Adipocyte (in vitro differentiated cells): ENCODE data around the gene DIO1.

Source experiments
- DNase-seq: peaks from one replicate; pipeline ENCODE4 v3.0.0-alpha.2; 2015; ENCODE audit warnings: low read depth
- H3K27me3 ChIP-seq: replicated peaks from 2 replicates; pipeline ENCODE4 v1.7.0; 2013; ENCODE audit warnings: mild to moderate bottlenecking, low read length, moderate library complexity; ENCODE audit not compliant: control insufficient read depth, insufficient read depth
- H3K36me3 ChIP-seq: 2 replicates; pipeline ENCODE4 v1.7.0; 2013; ENCODE audit warnings: low read length, mild to moderate bottlenecking, moderate library complexity; ENCODE audit not compliant: control insufficient read depth, insufficient read depth, severe bottlenecking
- H3K4me1 ChIP-seq: 2 replicates; pipeline ENCODE4 v1.7.0; 2013; ENCODE audit warnings: mild to moderate bottlenecking, low read length, moderate library complexity; ENCODE audit not compliant: control insufficient read depth, insufficient read depth
- H3K4me3 ChIP-seq: 2 replicates; pipeline ENCODE4 v1.7.0; 2013; ENCODE audit warnings: mild to moderate bottlenecking, low read length, moderate library complexity
- H3K9ac ChIP-seq: 2 replicates; pipeline ENCODE4 v1.7.0; 2013; ENCODE audit warnings: mild to moderate bottlenecking, low read length, moderate library complexity
- H3K9me3 ChIP-seq: 2 replicates; pipeline ENCODE4 v1.7.0; 2013; ENCODE audit warnings: mild to moderate bottlenecking, low read length, moderate library complexity; ENCODE audit not compliant: control insufficient read depth

The DIO1 gene

GRCh38 chr1:53927376-53927881 lies 33.4 kb downstream of the DIO1 start:
- no peak for DNase-seq
- H3K36me3 ChIP-seq = peaks cover 41% of the 10 kb centered on the region
- H3K9ac ChIP-seq = no peak overlapping the region
- H3K4me1 ChIP-seq = no peaks in the 10 kb centered on the region
- H3K4me3 ChIP-seq = no peak overlapping the region
- peaks cover 12% of the 10 kb centered on the region for H3K9me3 ChIP-seq
- H3K27me3 ChIP-seq = no peaks in the 10 kb centered on the region

- Histone ChIP-seq H3K36me3 (peaks cover 27% of the 10 kb centered on the region), H3K9me3 (peaks cover 23% of the 10 kb centered on the region), H3K4me1 (no peaks in the 10 kb centered on the region), H3K27me3 (no peaks in the 10 kb centered on the region), H3K9ac (no peak overlapping the region), H3K4me3 (no peak overlapping the region)
- DNase-seq = peak; percentile 71
Measured at GRCh38 chr1:53929246-53929960, 35.4 kb downstream of the DIO1 start.

GRCh38 chr1:53930932-53931331 lies 36.9 kb downstream of the DIO1 start:
- no peak for DNase-seq
- no peaks in the 10 kb centered on the region for H3K4me1 ChIP-seq
- H3K4me3 ChIP-seq = no peak overlapping the region
- peaks cover 31% of the 10 kb centered on the region for H3K9me3 ChIP-seq
- peaks cover 32% of the 10 kb centered on the region for H3K36me3 ChIP-seq
- no peaks in the 10 kb centered on the region for H3K27me3 ChIP-seq
- no peak overlapping the region for H3K9ac ChIP-seq

GRCh38 chr1:53931523-53931922 lies 37.5 kb downstream of the DIO1 start:
- no peaks in the 10 kb centered on the region for H3K27me3 ChIP-seq
- H3K4me3 ChIP-seq = no peak overlapping the region
- H3K4me1 ChIP-seq = no peaks in the 10 kb centered on the region
- no peak overlapping the region for H3K9ac ChIP-seq
- H3K9me3 ChIP-seq = peaks cover 31% of the 10 kb centered on the region
- peaks cover 32% of the 10 kb centered on the region for H3K36me3 ChIP-seq
- no peak for DNase-seq

- DNase-seq = no peak
- Histone ChIP-seq H3K9me3 (peaks cover 31% of the 10 kb centered on the region), H3K9ac (no peak overlapping the region), H3K36me3 (peaks cover 8% of the 10 kb centered on the region), H3K4me3 (no peak overlapping the region), H3K4me1 (peaks cover 9% of the 10 kb centered on the region), H3K27me3 (no peaks in the 10 kb centered on the region)
Measured at GRCh38 chr1:53934170-53934765, 40.3 kb downstream of the DIO1 start.

GRCh38 chr1:53936430-53936829 lies 42.4 kb downstream of the DIO1 start:
- Histone ChIP-seq H3K4me1 (peaks cover 9% of the 10 kb centered on the region), H3K9me3 (peaks cover 28% of the 10 kb centered on the region), H3K27me3 (no peaks in the 10 kb centered on the region), H3K36me3 (peaks cover 5% of the 10 kb centered on the region), H3K4me3 (no peak overlapping the region), H3K9ac (no peak overlapping the region)
- DNase-seq = no peak

GRCh38 chr1:53938136-53938830 lies 44.3 kb downstream of the DIO1 start:
- peaks cover 14% of the 10 kb centered on the region for H3K9me3 ChIP-seq
- no peak for DNase-seq
- H3K9ac ChIP-seq = no peak overlapping the region
- peaks cover 5% of the 10 kb centered on the region for H3K36me3 ChIP-seq
- H3K4me3 ChIP-seq = no peak overlapping the region
- H3K4me1 ChIP-seq = peaks cover 9% of the 10 kb centered on the region
- H3K27me3 ChIP-seq = no peaks in the 10 kb centered on the region

GRCh38 chr1:53942127-53942957 lies 48.4 kb downstream of the DIO1 start:
- H3K9me3 ChIP-seq = no peaks in the 10 kb centered on the region
- H3K4me1 ChIP-seq = peaks cover 23% of the 10 kb centered on the region
- H3K36me3 ChIP-seq = no peaks in the 10 kb centered on the region
- H3K9ac ChIP-seq = no peak overlapping the region
- no peak for DNase-seq
- H3K4me3 ChIP-seq = no peak overlapping the region
- H3K27me3 ChIP-seq = no peaks in the 10 kb centered on the region

- H3K36me3 ChIP-seq = no peaks in the 10 kb centered on the region
- no peaks in the 10 kb centered on the region for H3K27me3 ChIP-seq
- no peaks in the 10 kb centered on the region for H3K9me3 ChIP-seq
- H3K4me3 ChIP-seq = no peak overlapping the region
- peaks cover 25% of the 10 kb centered on the region for H3K4me1 ChIP-seq
- DNase-seq = no peak
- H3K9ac ChIP-seq = no peak overlapping the region
Measured at GRCh38 chr1:53943090-53943489, 49.1 kb downstream of the DIO1 start.

GRCh38 chr1:53943490-53944043 lies 49.6 kb downstream of the DIO1 start:
- Histone ChIP-seq H3K4me3 (no peak overlapping the region), H3K36me3 (no peaks in the 10 kb centered on the region), H3K9ac (no peak overlapping the region), H3K27me3 (no peaks in the 10 kb centered on the region), H3K9me3 (no peaks in the 10 kb centered on the region), H3K4me1 (peaks cover 23% of the 10 kb centered on the region)
- DNase-seq = no peak
